GM12891 (cell line): ENCODE data around the gene RBM33. TPM values are rescaled to one million over a fixed set of nuclear protein-coding genes. Genes with fewer than 3 reads are reported as not detected.

Source experiments
- DNase-seq: peaks from one replicate; pipeline ENCODE4 v3.0.0; 2011; ENCODE audit warnings: low spot score; ENCODE audit not compliant: insufficient read length
- FAIRE-seq: peaks from 2 replicates; lab custom pipeline; 2011; peaks lifted over from hg19 to GRCh38; lab: Jason Lieb, UNC
- PAX5 ChIP-seq: IDR thresholded peaks from 2 replicates; pipeline ENCODE4 v1.6.1; 2011; ENCODE audit warnings: low read length, moderate library complexity, mild to moderate bottlenecking; ENCODE audit not compliant: insufficient read depth, severe bottlenecking
- POLR2A ChIP-seq: IDR thresholded peaks from 2 replicates; pipeline ENCODE4 v1.6.1; 2011; ENCODE audit warnings: low read depth, low read length, control low read depth
- POLR2AphosphoS5 ChIP-seq: IDR thresholded peaks from 2 replicates; pipeline ENCODE4 v1.6.1; 2011; ENCODE audit warnings: low read depth, low read length, control low read depth
- POU2F2 ChIP-seq: IDR thresholded peaks from 2 replicates; pipeline ENCODE4 v1.6.1; 2011; ENCODE audit warnings: low read depth, mild to moderate bottlenecking, control low read depth, low read length, moderate library complexity
- SPI1 ChIP-seq: IDR thresholded peaks from 2 replicates; pipeline ENCODE4 v1.6.1; 2011; ENCODE audit warnings: low read depth, low read length, control low read depth
- TAF1 ChIP-seq: IDR thresholded peaks from 2 replicates; pipeline ENCODE4 v1.6.1; 2011; ENCODE audit warnings: low read depth, low read length, control low read depth
- polyA plus RNA-seq: library from polyadenylated mRNA; unstranded; fragments of >200 nt; gene quantifications from one replicate; pipeline ENCODE4 v1.2.1, GENCODE V29; 2012; ENCODE audit warnings: low read depth, missing spikeins, inconsistent platforms; ENCODE audit not compliant: missing spikeins

Gene RBM33
- polyA plus RNA-seq: 26.2 TPM

- DNase-seq (peak; percentile 78), FAIRE-seq (peak; percentile 94)
- no peak for TF ChIP-seq PAX5
- TF ChIP-seq POLR2A: peak; percentile 91
- TF ChIP-seq TAF1: peak; percentile 71
- TF ChIP-seq POLR2AphosphoS5: peak; percentile 88
- TF ChIP-seq SPI1: no peak
- peak; percentile 31 for TF ChIP-seq POU2F2
These were observed at the start of gene RBM33 for GRCh38 chr7:155644178-155644970. Gene RBM33, plus strand, starts transcription at chr7:155644661. Its CDS starts 216 bp downstream, at chr7:155644877.

- FAIRE-seq (no peak), DNase-seq (no peak)
- TF ChIP-seq POLR2A (no peak), POU2F2 (no peak), SPI1 (no peak), PAX5 (no peak), POLR2AphosphoS5 (no peak), TAF1 (no peak)
These were observed 49.5 kb upstream of the RBM33 start for GRCh38 chr7:155594961-155595366.

GRCh38 chr7:155597753-155598140 lies 46.7 kb upstream of the RBM33 start:
- TF ChIP-seq POU2F2 (no peak), PAX5 (no peak), SPI1 (no peak), TAF1 (no peak), POLR2AphosphoS5 (no peak), POLR2A (no peak)
- no peak for FAIRE-seq
- no peak for DNase-seq

GRCh38 chr7:155598810-155599210 lies 45.7 kb upstream of the RBM33 start:
- DNase-seq (peak; percentile 65), FAIRE-seq (peak; percentile 87)
- TF ChIP-seq TAF1 (no peak), POU2F2 (no peak), POLR2AphosphoS5 (no peak), POLR2A (no peak), SPI1 (no peak), PAX5 (no peak)

GRCh38 chr7:155602156-155602555 lies 42.3 kb upstream of the RBM33 start:
- DNase-seq (no peak), FAIRE-seq (no peak)
- TF ChIP-seq SPI1 (no peak), POU2F2 (no peak), POLR2A (no peak), TAF1 (no peak), POLR2AphosphoS5 (no peak), PAX5 (no peak)

GRCh38 chr7:155602750-155603149 lies 41.7 kb upstream of the RBM33 start:
- DNase-seq (no peak), FAIRE-seq (no peak)
- peak; percentile 35 for TF ChIP-seq SPI1
- TF ChIP-seq POLR2AphosphoS5: no peak

GRCh38 chr7:155603205-155603857 lies 41.1 kb upstream of the RBM33 start:
- DNase-seq: no peak
- no peak for FAIRE-seq
- TF ChIP-seq TAF1 (no peak), POLR2A (no peak), POLR2AphosphoS5 (no peak)

- no peak for DNase-seq
- no peak for FAIRE-seq
- TF ChIP-seq POU2F2 (no peak), POLR2A (no peak), TAF1 (no peak), PAX5 (no peak), SPI1 (no peak), POLR2AphosphoS5 (no peak)
These were observed 40.5 kb upstream of the RBM33 start for GRCh38 chr7:155603858-155604503.

GRCh38 chr7:155604504-155604997 lies 39.9 kb upstream of the RBM33 start:
- DNase-seq (no peak), FAIRE-seq (no peak)
- no peak for TF ChIP-seq POU2F2
- TF ChIP-seq SPI1: no peak
- no peak for TF ChIP-seq POLR2AphosphoS5
- TF ChIP-seq POLR2A: no peak
- TF ChIP-seq PAX5: no peak
- TF ChIP-seq TAF1: no peak
